HepG2 (cell line): Measurements from ENCODE around the gene SMTNL2. TPM values are rescaled to one million over a fixed set of nuclear protein-coding genes. Genes with fewer than 3 reads are reported as not detected.
A peak's percentile ranks its signal among the peaks of the same experiment; 100 is the strongest.

ENCODE experiments used
- EHMT2 ChIP-seq: fragments of 200-600 bp; sonication (generic); IDR thresholded peaks from 2 replicates; pipeline ENCODE4 v1.7.0; 2017; ENCODE audit warnings: antibody characterized with exemption, low read depth, low read length, borderline replicate concordance
- FUBP1 ChIP-seq: sonication (generic); formaldehyde crosslinking; IDR thresholded peaks from 2 replicates; pipeline ENCODE4 v1.5.1; 2020; ENCODE audit warnings: missing genetic modification reagents, mild to moderate bottlenecking, borderline replicate concordance
- HOXD1 ChIP-seq: sonication (generic); formaldehyde crosslinking; IDR thresholded peaks from 2 replicates; pipeline ENCODE4 v1.5.0; 2020; ENCODE audit warnings: missing genetic modification reagents
- KAT7 ChIP-seq: IDR thresholded peaks from 2 replicates; pipeline ENCODE4 v1.6.1; 2018; ENCODE audit warnings: borderline replicate concordance, missing compliant biosample characterization
- NFATC3 ChIP-seq: sonication (generic); formaldehyde crosslinking; IDR thresholded peaks from 2 replicates; pipeline ENCODE4 v1.5.1; 2020; ENCODE audit warnings: mild to moderate bottlenecking, missing genetic modification reagents
- RELA ChIP-seq: sonication (generic); formaldehyde crosslinking; IDR thresholded peaks from 2 replicates; pipeline ENCODE4 v1.4.0; 2020; ENCODE audit warnings: missing genetic modification reagents
- SMARCE1 ChIP-seq: fragments of 450-650 bp; IDR thresholded peaks from 2 replicates; pipeline ENCODE4 v1.6.1; 2017; ENCODE audit warnings: borderline replicate concordance
- TFDP1 ChIP-seq: IDR thresholded peaks from 2 replicates; pipeline ENCODE4 v1.6.1; 2016; ENCODE audit warnings: missing compliant biosample characterization, missing genetic modification reagents, borderline replicate concordance
- THRA ChIP-seq: sonication (generic); formaldehyde crosslinking; IDR thresholded peaks from 2 replicates; pipeline ENCODE4 v1.4.0; 2020; ENCODE audit warnings: missing genetic modification reagents, borderline replicate concordance
- TP53 ChIP-seq: sonication (generic); formaldehyde crosslinking; conservative IDR thresholded peaks from 2 replicates; pipeline ENCODE4 v1.4.0; 2020; ENCODE audit warnings: missing genetic modification reagents
- ZC3H4 ChIP-seq: sonication (generic); formaldehyde crosslinking; IDR thresholded peaks from 2 replicates; pipeline ENCODE4 v1.4.0; 2020; ENCODE audit warnings: missing genetic modification reagents, borderline replicate concordance
- ZFP90 ChIP-seq: sonication (generic); formaldehyde crosslinking; IDR thresholded peaks from 2 replicates; pipeline ENCODE4 v1.8.0; 2022; ENCODE audit warnings: missing genetic modification reagents, mild to moderate bottlenecking, inconsistent platforms, borderline replicate concordance
- ZNF281 ChIP-seq: sonication (generic); formaldehyde crosslinking; IDR thresholded peaks from 2 replicates; pipeline ENCODE4 v1.4.0; 2020; ENCODE audit warnings: missing genetic modification reagents, borderline replicate concordance
- ZNF724P ChIP-seq: sonication (generic); formaldehyde crosslinking; IDR thresholded peaks from 2 replicates; pipeline ENCODE4 v1.8.0; 2022; ENCODE audit warnings: missing genetic modification reagents, borderline replicate concordance
- ZNF777 ChIP-seq: sonication (generic); formaldehyde crosslinking; IDR thresholded peaks from 2 replicates; pipeline ENCODE4 v1.4.0; 2020; ENCODE audit warnings: missing genetic modification reagents
- polyA plus RNA-seq, 8 experiments: library from polyadenylated mRNA; depleted of rRNA in 3 of 8; stranded (reverse) in 7 of 8; unstranded in 1 of 8; fragments of >200 nt; fragmentation: Illumina TruSeq in 4 of 8; extraction: Trizol in 4 of 8; gene quantifications; 2 replicates each; pipeline versions ENCODE4 v1.2.1 to v1.2.3, GENCODE V29; 2011 to 2016; ENCODE audit warnings: low read depth in 4 of 8, missing spikeins in 1 of 8, mixed read lengths in 1 of 8; ENCODE audit not compliant: insufficient read depth in 1 of 8
- total RNA-seq, 5 experiments: library from RNA; depleted of rRNA; stranded (reverse); fragments of >200 nt; fragmentation: Illumina TruSeq; extraction: Trizol; gene quantifications; 2 replicates each; pipeline ENCODE4 v1.2.3, GENCODE V29; 2016; ENCODE audit warnings: low read depth in 1 of 5
- TF ChIP-seq, protein P1 (sequence below): IDR thresholded peaks from 2 replicates; pipeline ENCODE4 v1.6.1; 2016; ENCODE audit warnings: control low read depth
- TF ChIP-seq, protein P2 (sequence below): sonication (generic); formaldehyde crosslinking; IDR thresholded peaks from 2 replicates; pipeline ENCODE4 v1.8.0; 2022; ENCODE audit warnings: mild to moderate bottlenecking, missing genetic modification reagents, borderline replicate concordance

The SMTNL2 gene
- total and polyA plus RNA-seq, 2 of the 13 experiments (the other 11 are each of a cell fraction or from before 2014, with no cell fraction given) = 0.41 to 5.1 TPM

GRCh38 chr17:4554997-4555799 lies 29.1 kb upstream of the SMTNL2 start, which contains the start of gene MYBBP1A (continued):
- TF ChIP-seq ZNF281 (CRISPR knock-in tag) (no peak), SMARCE1 (no peak), TFDP1 (CRISPR knock-in tag) (peak; percentile 78; the same call in 1 of the 2 replicates), RELA (CRISPR knock-in tag) (no peak), THRA (peak; percentile 24; the same call in 1 of the 2 replicates), ZNF724P (CRISPR knock-in tag) (no peak; the same call in 1 of the 2 replicates), ZFP90 (CRISPR knock-in tag) (peak; percentile 86), KAT7 (peak; percentile 81), ZC3H4 (no peak), HOXD1 (CRISPR knock-in tag) (0 out of 2 replicates have a peak, but pooled peaks have one; percentile 36), ZNF777 (CRISPR knock-in tag) (peak; percentile 49; the same call in 1 of the 2 replicates), NFATC3 (no peak), EHMT2 (no peak), TP53 (CRISPR knock-in tag) (0 out of 2 replicates have a peak, but pooled peaks have one; percentile 34), FUBP1 (CRISPR knock-in tag) (no peak)
- TF ChIP-seq, protein P1, sequence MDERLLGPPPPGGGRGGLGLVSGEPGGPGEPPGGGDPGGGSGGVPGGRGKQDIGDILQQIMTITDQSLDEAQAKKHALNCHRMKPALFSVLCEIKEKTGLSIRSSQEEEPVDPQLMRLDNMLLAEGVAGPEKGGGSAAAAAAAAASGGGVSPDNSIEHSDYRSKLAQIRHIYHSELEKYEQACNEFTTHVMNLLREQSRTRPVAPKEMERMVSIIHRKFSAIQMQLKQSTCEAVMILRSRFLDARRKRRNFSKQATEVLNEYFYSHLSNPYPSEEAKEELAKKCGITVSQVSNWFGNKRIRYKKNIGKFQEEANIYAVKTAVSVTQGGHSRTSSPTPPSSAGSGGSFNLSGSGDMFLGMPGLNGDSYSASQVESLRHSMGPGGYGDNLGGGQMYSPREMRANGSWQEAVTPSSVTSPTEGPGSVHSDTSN (CRISPR knock-in tag) = no peak
- TF ChIP-seq, protein P2, sequence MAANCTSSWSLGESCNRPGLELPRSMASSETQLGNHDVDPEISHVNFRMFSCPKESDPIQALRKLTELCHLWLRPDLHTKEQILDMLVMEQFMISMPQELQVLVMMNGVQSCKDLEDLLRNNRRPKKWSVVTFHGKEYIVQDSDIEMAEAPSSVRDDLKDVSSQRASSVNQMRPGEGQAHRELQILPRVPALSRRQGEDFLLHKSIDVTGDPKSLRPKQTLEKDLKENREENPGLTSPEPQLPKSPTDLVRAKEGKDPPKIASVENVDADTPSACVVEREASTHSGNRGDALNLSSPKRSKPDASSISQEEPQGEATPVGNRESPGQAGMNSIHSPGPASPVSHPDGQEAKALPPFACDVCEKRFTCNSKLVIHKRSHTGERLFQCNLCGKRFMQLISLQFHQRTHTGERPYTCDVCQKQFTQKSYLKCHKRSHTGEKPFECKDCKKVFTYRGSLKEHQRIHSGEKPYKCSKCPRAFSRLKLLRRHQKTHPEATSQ = no peak; the same call in 1 of the 2 replicates
